Caki2 (cell line): Measurements from ENCODE around the gene OR6T1. TPM values are rescaled to one million over a fixed set of nuclear protein-coding genes. Genes with fewer than 3 reads are reported as not detected.

Experiments
- DNase-seq: peaks from one replicate; pipeline ENCODE4 v3.0.0-alpha.2; 2015; ENCODE audit warnings: low read depth
- in situ Hi-C: cut with HindIII; loops from 2 replicates; pipeline ENCODE4 v1.10.0; 2016; ENCODE audit warnings: low sequenced_read_pairs, low pct_unique_long_range_greater_than_20kb, mixed read lengths
- total RNA-seq: library from RNA; depleted of rRNA; stranded (reverse); fragments of >200 nt; shearing (Covaris generic); gene quantifications from 2 replicates; pipeline ENCODE4 v1.2.3, GENCODE V29; 2014; ENCODE audit warnings: low replicate concordance; rRNA removed

Gene OR6T1, protein sequence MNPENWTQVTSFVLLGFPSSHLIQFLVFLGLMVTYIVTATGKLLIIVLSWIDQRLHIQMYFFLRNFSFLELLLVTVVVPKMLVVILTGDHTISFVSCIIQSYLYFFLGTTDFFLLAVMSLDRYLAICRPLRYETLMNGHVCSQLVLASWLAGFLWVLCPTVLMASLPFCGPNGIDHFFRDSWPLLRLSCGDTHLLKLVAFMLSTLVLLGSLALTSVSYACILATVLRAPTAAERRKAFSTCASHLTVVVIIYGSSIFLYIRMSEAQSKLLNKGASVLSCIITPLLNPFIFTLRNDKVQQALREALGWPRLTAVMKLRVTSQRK
- total RNA-seq = not detected in 2 replicates

DNA sequence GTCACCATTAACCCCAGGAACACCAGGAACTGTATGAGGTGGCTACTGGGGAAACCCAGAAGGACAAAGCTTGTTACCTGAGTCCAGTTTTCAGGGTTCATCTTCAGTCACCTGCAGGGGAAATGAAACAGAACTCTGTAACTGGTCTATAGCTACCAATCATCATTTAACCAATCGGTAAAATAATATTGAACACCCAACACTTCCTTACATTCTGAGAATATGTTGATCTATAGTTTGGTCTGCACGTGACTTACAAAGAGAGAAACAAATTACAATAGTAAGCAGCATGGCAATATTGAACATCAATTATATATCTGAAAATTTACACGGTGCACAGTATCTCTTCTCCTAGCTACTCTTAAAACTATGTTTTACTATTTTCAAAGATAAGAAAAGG lies at the start of gene OR6T1:
Gene OR6T1 (minus strand): TSS at position 101 of the 400 bp plus-strand sequence. CDS start 0 bp downstream, at position 101.
- no peak for DNase-seq
- in situ Hi-C loops = no loop called here

DNA sequence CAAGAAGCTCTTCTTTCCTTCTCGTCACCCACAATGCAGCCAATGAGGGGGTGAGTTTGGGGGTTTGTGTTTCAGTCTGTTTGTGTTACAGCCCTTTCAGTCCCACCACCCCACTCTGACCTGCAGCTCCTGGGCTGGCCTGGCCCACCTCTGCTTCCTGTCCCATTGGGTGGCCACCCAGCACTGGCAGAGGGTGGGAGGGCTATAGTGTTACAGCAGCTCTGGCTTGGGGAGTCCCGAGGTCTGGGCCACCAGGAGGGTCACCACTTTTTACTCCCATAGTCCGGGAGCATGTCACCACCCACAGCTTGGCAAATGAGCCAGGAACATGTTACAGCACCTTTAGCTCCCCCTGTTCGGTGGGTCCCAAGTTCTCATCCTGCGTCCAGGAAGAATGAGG lies 35.7 kb upstream of the OR6T1 start:
- no peak for DNase-seq
- in situ Hi-C loops = no loop called here

DNA sequence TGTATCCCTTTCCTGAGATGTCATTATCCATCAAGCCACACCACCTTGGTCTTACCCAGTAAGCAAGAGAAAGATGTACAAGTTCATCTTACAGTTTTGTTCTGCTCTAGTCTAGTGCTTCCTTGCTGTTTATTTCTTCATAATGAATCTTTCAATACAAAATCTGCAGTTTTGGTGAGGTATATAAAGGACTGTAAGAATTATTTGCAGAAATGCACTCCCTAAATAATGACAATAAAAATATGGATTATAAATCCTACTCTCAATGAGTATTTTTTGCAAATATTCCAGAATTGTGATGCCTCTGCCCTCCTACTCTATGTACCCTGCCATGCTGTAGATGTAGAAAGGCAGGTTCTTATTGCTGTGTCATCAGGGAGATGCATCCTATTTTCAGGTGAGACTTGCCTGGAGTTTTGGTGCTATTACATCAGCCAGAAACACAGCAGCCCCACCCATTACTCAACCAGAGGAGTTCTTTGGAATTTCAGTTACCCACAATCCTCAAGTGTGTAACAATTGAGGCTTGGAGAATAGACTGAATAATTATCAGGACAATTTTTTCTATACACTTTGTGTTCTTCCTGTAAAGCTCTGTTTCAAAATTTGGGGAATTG lies 34.2 kb upstream of the OR6T1 start, which contains the start of gene OR10S1:
Gene OR10S1 (minus strand): TSS at position 51 of the 617 bp plus-strand sequence. CDS start 117 bp downstream, outside the sequence.
- in situ Hi-C loops = no loop called here

DNA sequence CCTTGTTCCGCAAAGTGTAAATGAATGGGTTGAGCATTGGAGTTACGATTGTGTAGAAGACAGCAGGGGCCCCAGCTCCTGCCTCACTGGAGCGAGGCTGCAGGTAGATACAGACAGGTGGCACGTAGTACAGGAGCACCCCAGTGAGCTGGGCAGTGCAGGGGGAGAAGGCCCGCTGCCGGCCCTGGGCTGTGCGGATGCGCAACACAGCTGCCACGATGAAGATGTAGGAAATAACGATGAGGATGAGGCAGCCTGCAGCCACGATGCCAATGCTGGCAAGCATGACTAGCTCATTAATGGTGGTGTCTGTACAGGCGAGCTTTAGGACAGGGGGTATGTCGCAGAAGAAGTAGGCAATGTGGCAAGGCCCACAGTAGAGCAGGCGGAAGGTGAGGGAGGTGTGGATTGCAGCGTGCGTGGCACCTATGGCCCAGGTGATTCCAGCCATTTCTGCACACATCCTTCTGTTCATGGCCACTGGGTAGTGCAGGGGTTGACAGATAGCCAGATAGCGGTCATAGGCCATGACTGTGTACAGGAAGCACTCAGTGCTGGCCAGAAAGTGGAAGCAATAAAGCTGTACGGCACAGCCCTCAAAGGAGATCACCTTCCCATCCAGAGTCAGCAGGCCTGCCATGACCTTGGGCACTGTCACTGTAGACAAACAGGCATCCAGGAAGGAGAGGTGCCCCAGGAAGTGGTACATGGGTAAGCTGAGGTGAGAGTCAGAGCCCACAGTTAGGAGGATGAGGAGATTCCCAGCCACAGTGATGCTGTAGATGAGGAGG lies 33.3 kb upstream of the OR6T1 start:
- no peak for DNase-seq
- in situ Hi-C loops = no loop called here

More for the DNA sequence above, 34.2 kb upstream of the OR6T1 start, which contains the start of gene OR10S1:
- DNase-seq = no peak

DNA sequence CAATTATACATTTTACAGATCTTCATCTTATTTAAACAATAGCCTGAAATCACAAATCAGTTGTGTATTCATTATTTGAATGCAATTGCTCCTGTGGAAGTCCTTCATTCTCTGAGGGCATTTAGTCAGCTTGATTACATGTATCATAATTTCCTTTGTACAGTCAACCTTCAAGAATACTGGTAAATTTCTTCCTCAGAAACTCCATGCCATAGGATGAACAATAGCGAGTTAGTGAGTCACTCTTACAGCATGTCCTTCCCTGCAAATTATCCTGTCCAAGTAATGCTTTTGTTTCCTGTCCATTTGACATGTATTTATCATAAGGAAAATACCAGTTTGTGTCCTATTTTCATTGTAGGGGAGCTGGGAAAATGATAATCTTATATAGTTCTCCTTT lies 30.2 kb upstream of the OR6T1 start:
- in situ Hi-C loops = no loop called here
- no peak for DNase-seq

DNA sequence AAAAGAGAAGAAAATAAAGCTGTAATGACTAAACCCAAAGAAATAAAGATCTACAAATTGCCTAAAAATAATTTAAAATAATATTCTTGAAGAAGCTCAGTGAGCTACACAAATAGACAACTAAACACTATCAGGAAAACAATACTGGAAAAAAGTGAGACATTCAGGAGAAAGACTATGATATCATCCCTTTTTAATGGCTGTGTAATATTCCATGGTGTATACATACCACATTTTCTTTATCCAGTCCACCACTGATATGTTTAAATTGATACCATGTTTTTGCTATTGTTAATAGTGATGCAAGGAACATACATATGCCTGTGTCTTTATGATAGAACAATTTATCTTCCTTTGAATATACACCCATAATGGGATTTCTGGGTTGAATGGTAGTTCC lies 13.1 kb upstream of the OR6T1 start:
- no peak for DNase-seq
- in situ Hi-C loops = no loop called here

DNA sequence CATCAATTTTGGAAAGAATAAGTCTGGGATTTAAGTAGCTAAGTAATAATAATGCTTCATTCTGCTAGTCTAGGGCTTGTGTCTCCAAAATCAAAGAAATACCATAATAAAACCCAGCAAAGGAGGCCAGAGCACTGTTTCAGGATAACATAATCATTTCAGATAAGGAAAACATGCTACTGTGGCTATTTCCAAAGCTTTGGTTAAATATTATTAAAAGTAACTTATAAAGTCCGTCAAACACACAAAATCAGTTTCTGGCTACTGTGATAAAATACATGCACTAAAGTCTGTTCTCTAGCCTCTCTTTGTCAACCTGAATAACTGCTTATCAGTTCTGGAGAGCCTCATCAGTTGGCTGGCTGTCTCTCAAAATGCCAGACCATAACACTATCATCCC lies 1.5 kb upstream of the OR6T1 start:
- DNase-seq = no peak
- in situ Hi-C loops = no loop called here

DNA sequence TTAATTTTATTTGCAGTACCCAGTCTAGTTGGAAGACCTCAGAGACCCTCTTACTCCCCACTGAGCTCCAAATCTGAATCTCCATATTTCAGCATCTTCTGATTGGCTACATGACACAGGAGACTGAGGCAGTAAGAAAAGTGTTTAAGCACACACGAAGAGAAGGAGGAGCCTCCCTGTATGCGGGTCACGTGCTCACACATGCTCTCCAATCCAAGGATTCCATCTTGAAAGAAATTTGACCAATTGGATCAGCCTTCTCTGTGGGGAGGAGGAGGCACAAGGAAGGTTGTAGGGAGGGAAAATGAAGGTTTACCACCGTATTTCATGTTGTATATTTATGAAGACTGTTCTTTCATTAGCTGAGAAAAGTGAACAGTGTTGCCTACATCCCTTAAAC lies 1.2 kb downstream of the OR6T1 start:
- in situ Hi-C loops = no loop called here

DNA sequence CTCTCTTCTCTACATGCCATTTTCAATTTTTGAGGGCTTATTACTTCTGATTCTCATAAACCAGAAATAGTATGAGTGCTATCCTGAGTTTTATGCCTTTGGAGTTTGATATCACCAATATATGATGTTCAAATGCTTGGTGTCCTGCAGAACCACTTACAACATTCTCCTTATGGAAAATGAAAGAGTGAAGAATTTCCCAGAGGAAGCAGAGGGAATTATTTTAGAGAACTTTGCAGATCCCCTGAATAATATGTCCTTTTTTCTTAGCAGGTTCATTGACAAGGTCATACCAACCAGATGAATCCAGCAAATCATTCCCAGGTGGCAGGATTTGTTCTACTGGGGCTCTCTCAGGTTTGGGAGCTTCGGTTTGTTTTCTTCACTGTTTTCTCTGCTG lies 4.3 kb downstream of the OR6T1 start, which contains the start of gene OR4D5:
Gene OR4D5 (plus strand): TSS at position 301 of the 400 bp plus-strand sequence. CDS start 0 bp downstream, at position 301.
- in situ Hi-C loops = no loop called here
- no peak for DNase-seq

More for the DNA sequence above, 1.2 kb downstream of the OR6T1 start:
- no peak for DNase-seq

DNA sequence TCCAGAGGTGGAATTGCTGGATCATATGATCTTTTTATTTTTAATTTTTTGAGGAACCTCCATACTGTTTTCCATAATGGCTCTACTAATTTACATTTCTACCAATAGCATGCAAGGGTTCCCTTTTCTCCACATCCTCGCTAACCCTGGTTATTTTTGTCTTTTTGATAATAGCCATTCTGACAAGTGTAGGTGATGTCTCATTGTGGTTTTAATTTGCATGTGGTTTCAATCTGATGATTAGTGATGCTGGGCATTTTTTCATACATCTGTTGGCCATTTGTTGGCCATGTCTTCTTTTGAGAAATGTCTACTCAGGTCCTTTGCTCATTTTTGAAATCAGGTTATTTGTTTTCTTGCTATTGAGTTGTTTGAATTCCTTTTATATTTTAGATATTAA lies 19.6 kb downstream of the OR6T1 start:
- DNase-seq = no peak
- in situ Hi-C loops = no loop called here

DNA sequence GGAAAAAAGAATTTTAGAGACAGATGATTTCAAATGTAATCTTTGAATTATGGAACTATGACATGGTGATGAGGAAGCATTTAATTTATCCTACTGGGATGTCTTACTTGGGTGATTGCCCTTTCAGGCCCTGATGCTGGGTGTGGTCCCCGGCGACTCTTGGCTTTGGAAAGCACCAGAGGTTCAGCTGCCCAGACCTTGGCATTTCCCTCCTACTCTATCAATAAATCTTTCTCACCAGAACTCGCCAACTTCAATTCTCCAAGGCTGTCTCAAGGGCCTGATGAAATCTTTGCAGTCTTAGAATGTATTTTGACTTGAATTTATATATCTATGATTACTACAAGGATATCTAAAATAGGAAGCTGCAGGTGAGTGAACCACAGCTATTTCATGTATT lies 22.7 kb downstream of the OR6T1 start:
- in situ Hi-C loops = no loop called here
- no peak for DNase-seq

DNA sequence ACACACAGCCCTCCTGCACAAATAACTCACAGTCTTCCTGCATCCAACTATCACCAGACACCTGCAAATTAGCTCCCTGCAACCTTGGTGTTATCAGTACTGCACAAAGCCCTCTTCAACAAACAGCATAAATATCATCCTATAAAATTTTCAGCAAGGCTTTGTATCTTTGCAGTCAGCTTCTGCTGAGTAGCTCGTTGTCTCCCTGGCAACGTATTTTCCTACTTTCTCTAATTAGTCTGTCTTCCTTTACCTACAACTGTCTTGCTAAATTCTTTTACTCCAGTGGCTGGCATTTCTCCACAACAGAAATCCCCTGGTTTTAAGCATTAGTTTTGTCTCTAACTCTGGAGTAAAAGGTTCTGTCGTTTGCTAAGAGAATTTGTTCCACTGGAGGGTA lies 37.8 kb downstream of the OR6T1 start:
- in situ Hi-C loops = no loop called here
- DNase-seq = no peak

DNA sequence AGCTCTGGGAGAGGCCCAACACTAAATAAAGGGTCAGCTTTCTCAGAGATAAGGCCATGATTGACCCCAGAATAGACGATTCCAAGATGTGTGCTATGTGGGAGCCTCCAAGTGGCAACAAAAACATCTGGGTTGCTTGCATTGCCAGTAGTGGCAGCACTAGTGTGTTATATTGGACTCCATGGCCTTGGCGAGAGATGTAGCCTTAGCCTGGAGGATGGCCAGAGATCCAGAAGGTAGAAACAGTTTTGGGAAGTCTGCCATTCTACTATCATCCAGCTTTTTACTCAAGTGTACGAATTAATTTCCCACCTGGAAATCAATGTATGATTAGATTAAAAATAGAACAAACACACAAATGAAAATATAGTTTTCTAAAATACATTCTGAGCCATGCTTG lies 38.7 kb downstream of the OR6T1 start:
- in situ Hi-C loops = no loop called here
- no peak for DNase-seq

DNA sequence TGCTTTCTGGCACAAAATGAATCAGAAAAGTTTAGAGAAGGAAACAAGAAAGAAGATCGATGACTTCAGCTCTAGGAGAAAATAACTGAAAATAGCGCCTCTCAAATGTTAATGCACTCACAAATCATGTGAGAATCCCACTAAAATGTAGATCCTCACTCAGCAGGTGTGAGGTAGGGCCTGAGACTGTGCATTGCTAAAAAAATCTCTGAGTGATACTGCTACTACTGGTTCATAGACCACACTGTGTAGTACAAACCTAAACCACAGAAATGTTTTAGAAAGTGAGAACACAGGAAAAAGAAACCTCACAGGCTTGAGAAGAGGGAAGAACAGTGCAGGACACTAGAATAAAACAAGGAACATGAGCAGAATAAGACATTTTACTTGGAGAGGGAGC lies 39.7 kb downstream of the OR6T1 start:
- no peak for DNase-seq
- in situ Hi-C loops = no loop called here

DNA sequence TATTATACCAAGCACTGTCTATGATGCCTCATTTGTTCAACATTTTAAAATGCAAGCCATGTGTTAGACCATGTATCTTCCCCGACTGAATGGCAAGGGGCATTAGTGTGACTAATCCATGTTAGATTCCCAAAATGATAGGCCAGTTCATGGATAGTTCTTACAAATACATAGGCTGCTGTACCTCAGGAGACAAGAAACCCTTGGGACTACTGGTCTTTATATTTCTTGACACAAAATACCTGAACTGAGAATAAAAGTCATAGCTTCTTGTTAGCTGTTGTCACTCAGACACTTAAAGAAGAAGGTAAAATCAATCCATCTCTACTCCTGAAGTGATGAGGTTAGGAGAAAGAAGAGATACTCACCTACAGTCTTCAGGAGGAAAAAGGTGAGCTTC lies 41.8 kb downstream of the OR6T1 start, which contains the start of gene OR8D4:
Gene OR8D4 (plus strand): TSS at position 301 of the 400 bp plus-strand sequence. CDS start 4,265 bp downstream, outside the sequence.
- in situ Hi-C loops = no loop called here
- no peak for DNase-seq

DNA sequence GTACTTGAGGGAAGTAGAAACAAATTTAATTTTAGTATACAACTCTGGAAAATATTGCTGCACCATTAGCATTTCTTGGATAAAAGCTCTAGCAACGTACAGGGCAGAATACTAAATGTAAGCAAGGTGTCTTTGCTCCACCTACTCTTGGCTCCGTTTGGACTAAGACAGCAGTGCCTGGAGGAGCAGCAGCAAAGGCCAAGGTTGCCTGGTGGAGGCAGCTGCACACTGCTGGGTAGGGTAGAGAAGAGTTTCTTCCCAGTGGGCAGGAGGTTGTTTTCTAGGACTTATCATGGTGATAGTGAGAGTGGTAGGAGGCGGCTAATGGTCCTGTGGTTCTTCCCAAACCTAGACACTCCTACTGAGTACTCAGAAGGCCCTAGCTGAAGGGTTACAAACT lies 43.8 kb downstream of the OR6T1 start:
- in situ Hi-C loops = no loop called here
- no peak for DNase-seq
